ENCODE data around the gene MAP3K1.

DNA sequence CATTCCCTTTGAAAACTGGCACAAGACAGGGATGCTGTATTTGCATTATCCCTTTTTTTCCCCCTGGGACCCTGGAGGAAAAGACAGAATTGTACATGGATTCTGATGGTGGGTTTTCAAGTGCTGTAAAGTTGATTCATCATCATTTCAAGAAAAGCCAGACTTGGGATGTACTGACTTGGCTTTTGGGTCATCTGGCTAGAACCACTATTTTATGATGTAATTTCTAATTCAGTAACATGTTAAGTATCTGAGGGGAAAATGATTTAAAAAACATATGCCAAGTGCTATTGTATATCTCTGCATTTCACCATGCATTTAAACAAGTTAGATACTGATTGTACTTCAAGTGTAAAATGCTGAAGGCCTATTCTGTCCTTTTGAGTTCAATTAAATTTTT lies 15.2 kb upstream of the MAP3K1 start:
- TF ChIP-seq, protein P1, sequence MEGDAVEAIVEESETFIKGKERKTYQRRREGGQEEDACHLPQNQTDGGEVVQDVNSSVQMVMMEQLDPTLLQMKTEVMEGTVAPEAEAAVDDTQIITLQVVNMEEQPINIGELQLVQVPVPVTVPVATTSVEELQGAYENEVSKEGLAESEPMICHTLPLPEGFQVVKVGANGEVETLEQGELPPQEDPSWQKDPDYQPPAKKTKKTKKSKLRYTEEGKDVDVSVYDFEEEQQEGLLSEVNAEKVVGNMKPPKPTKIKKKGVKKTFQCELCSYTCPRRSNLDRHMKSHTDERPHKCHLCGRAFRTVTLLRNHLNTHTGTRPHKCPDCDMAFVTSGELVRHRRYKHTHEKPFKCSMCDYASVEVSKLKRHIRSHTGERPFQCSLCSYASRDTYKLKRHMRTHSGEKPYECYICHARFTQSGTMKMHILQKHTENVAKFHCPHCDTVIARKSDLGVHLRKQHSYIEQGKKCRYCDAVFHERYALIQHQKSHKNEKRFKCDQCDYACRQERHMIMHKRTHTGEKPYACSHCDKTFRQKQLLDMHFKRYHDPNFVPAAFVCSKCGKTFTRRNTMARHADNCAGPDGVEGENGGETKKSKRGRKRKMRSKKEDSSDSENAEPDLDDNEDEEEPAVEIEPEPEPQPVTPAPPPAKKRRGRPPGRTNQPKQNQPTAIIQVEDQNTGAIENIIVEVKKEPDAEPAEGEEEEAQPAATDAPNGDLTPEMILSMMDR (conservative IDR thresholded peaks at IDR 0.05; ENCODE audit: low read length): no peak
- no peak for TF ChIP-seq EZH2phosphoT487 (IDR thresholded peaks at IDR 0.05; ENCODE audit: borderline replicate concordance)

Measured in Loucy (cell line).